GM12878 (cell line): ENCODE measurements around the gene GAMT. TPM values are rescaled to one million over a fixed set of nuclear protein-coding genes. Genes with fewer than 3 reads are reported as not detected.

Experiments used
- ESRRA ChIP-seq: IDR thresholded peaks from 2 replicates; pipeline ENCODE4 v1.6.1; 2012; ENCODE audit warnings: mild to moderate bottlenecking, low read length, improper control_type of control experiment
- ETV6 ChIP-seq, 2 experiments: fragments of 450-650 bp in 1 of 2; IDR thresholded peaks in 1 of 2; conservative IDR thresholded peaks in 1 of 2; 2 replicates each; pipeline ENCODE4 v1.6.1; 2014; ENCODE audit warnings: antibody characterized with exemption in 1 of 2, borderline replicate concordance in 1 of 2, low read depth in 1 of 2, mild to moderate bottlenecking in 1 of 2, moderate library complexity in 1 of 2
- IRF4 ChIP-seq: IDR thresholded peaks from 2 replicates; pipeline ENCODE4 v1.6.1; 2011; ENCODE audit warnings: low read depth, low read length
- PAX8 ChIP-seq: fragments of 450-650 bp; IDR thresholded peaks from 2 replicates; pipeline ENCODE4 v1.6.1; 2017; ENCODE audit warnings: mild to moderate bottlenecking, moderate library complexity
- RUNX3 ChIP-seq: IDR thresholded peaks from 2 replicates; pipeline ENCODE4 v1.6.1; 2012; ENCODE audit warnings: low read length, inconsistent platforms
- SREBF2 ChIP-seq: IDR thresholded peaks from 2 replicates; pipeline ENCODE4 v1.6.1; 2012; ENCODE audit warnings: mild to moderate bottlenecking, low read length
- TBL1XR1 ChIP-seq: IDR thresholded peaks from 2 replicates; pipeline ENCODE4 v1.6.1; 2012; ENCODE audit warnings: low read depth, low read length, improper control_type of control experiment
- YY1 ChIP-seq: IDR thresholded peaks from 2 replicates; pipeline ENCODE4 v1.6.1; 2011; ENCODE audit warnings: low read depth, mild to moderate bottlenecking, low read length
- ZNF207 ChIP-seq: fragments of 450-650 bp; IDR thresholded peaks from 2 replicates; pipeline ENCODE4 v1.6.1; 2014; ENCODE audit warnings: antibody characterized with exemption, mild to moderate bottlenecking, borderline replicate concordance
- ZNF217 ChIP-seq: fragments of 450-650 bp; IDR thresholded peaks from 2 replicates; pipeline ENCODE4 v1.6.1; 2017; ENCODE audit warnings: antibody characterized with exemption, mild to moderate bottlenecking
- polyA plus RNA-seq, 11 experiments: library from polyadenylated mRNA; depleted of rRNA in 4 of 11; unstranded in 6 of 11; stranded (reverse) in 5 of 11; fragments of >200 nt; fragmentation: Nextera tagmentation in 4 of 11; fragmentation: Illumina TruSeq in 1 of 11; extraction: Ambion mirVana in 4 of 11; extraction: Trizol in 1 of 11; gene quantifications; 1 replicate in 1 of 11; 2 replicates in 10 of 11; pipeline versions ENCODE4 v1.2.1 to v1.2.3, GENCODE V29; 2011 to 2016; ENCODE audit warnings: inconsistent platforms in 2 of 11, missing spikeins in 2 of 11, low read depth in 1 of 11
- total RNA-seq, 4 experiments: library from RNA; depleted of rRNA in 3 of 4; stranded (reverse); fragments of >200 nt in 3 of 4; fragmentation: Illumina TruSeq in 1 of 4; extraction: Trizol in 1 of 4; gene quantifications; 2 replicates each; pipeline versions ENCODE4 v1.2.1 to v1.2.3, GENCODE V29; 2013 to 2021
- TF ChIP-seq, protein P1 (sequence below): fragments of 450-650 bp; IDR thresholded peaks from 2 replicates; pipeline ENCODE4 v1.6.1; 2017; ENCODE audit warnings: mild to moderate bottlenecking, low read depth, inconsistent platforms; ENCODE audit not compliant: poor library complexity, severe bottlenecking
- TF ChIP-seq, protein P2 (sequence below): fragments of 450-650 bp; IDR thresholded peaks from 2 replicates; pipeline ENCODE4 v1.6.1; 2016; ENCODE audit warnings: mild to moderate bottlenecking, moderate library complexity, borderline replicate concordance
- TF ChIP-seq, protein P3 (sequence below): fragments of 450-650 bp; IDR thresholded peaks from 2 replicates; pipeline ENCODE4 v1.6.1; 2016; ENCODE audit warnings: mild to moderate bottlenecking
- TF ChIP-seq, protein P4 (sequence below): fragments of 450-650 bp; IDR thresholded peaks from 2 replicates; pipeline ENCODE4 v1.6.1; 2018; ENCODE audit warnings: mild to moderate bottlenecking, low read depth, moderate library complexity; ENCODE audit not compliant: partially characterized antibody
- TF ChIP-seq, protein P5 (sequence below): fragments of 450-650 bp; formaldehyde crosslinking; IDR thresholded peaks from 2 replicates; pipeline ENCODE4 v1.4.0; 2022; ENCODE audit warnings: mild to moderate bottlenecking, moderate library complexity

Gene GAMT
- total and polyA plus RNA-seq, 10 of the 15 experiments (the other 5 are each of a cell fraction or from before 2014, with no cell fraction given), result 1.6 to 131 (median 38.8) TPM

DNA sequence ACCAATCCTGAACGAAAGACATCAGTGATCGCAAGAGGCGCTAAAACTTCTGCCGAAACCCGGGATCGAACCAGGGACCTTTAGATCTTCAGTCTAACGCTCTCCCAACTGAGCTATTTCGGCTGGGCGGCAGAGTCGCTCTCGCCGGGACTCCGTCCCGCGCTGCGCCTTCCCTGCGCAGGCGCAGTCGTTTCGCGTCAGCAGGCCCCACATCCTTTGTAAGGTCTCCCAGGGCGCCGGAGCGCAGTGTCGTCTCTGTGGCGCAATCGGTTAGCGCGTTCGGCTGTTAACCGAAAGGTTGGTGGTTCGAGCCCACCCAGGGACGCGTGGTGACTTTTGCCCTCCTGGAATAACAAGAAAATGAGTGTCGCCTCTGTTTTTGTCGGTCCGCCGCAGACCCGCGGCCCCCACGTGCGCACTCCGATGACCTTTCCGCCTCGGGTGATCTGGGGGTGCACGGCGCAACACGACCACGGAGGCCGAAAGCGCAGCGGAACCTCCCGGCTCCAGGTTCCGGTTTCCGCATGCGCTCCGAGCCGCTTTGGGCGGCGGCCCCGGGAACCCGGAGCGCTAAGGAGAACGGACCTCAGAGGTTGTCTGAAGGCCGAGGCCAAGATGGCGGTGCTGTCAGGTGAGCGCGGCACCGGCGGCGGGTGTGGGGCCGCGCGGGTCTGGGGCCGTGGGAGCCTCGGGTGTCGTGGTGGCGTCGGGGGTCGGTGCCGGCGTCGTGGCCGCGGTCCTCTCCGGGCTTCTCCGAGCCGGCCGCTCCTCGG, 17.8 kb downstream of the GAMT start, which contains the start of gene NDUFS7 (continued):
- TF ChIP-seq, protein P1, sequence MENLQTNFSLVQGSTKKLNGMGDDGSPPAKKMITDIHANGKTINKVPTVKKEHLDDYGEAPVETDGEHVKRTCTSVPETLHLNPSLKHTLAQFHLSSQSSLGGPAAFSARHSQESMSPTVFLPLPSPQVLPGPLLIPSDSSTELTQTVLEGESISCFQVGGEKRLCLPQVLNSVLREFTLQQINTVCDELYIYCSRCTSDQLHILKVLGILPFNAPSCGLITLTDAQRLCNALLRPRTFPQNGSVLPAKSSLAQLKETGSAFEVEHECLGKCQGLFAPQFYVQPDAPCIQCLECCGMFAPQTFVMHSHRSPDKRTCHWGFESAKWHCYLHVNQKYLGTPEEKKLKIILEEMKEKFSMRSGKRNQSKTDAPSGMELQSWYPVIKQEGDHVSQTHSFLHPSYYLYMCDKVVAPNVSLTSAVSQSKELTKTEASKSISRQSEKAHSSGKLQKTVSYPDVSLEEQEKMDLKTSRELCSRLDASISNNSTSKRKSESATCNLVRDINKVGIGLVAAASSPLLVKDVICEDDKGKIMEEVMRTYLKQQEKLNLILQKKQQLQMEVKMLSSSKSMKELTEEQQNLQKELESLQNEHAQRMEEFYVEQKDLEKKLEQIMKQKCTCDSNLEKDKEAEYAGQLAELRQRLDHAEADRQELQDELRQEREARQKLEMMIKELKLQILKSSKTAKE, result peak; percentile 86
- TF ChIP-seq, protein P2, sequence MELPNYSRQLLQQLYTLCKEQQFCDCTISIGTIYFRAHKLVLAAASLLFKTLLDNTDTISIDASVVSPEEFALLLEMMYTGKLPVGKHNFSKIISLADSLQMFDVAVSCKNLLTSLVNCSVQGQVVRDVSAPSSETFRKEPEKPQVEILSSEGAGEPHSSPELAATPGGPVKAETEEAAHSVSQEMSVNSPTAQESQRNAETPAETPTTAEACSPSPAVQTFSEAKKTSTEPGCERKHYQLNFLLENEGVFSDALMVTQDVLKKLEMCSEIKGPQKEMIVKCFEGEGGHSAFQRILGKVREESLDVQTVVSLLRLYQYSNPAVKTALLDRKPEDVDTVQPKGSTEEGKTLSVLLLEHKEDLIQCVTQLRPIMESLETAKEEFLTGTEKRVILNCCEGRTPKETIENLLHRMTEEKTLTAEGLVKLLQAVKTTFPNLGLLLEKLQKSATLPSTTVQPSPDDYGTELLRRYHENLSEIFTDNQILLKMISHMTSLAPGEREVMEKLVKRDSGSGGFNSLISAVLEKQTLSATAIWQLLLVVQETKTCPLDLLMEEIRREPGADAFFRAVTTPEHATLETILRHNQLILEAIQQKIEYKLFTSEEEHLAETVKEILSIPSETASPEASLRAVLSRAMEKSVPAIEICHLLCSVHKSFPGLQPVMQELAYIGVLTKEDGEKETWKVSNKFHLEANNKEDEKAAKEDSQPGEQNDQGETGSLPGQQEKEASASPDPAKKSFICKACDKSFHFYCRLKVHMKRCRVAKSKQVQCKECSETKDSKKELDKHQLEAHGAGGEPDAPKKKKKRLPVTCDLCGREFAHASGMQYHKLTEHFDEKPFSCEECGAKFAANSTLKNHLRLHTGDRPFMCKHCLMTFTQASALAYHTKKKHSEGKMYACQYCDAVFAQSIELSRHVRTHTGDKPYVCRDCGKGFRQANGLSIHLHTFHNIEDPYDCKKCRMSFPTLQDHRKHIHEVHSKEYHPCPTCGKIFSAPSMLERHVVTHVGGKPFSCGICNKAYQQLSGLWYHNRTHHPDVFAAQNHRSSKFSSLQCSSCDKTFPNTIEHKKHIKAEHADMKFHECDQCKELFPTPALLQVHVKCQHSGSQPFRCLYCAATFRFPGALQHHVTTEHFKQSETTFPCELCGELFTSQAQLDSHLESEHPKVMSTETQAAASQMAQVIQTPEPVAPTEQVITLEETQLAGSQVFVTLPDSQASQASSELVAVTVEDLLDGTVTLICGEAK, result peak; percentile 98
- TF ChIP-seq ZNF207 (peak; percentile 100), ESRRA (peak; percentile 100), ZNF217 (peak; percentile 89; the same call in 1 of the 2 replicates), YY1 (peak; percentile 98), SREBF2 (peak; percentile 98), PAX8 (no peak), RUNX3 (peak; percentile 81), IRF4 (peak; percentile 55), ETV6 (conservative IDR thresholded peaks at IDR 0.05 in 1 of 2, IDR thresholded peaks at IDR 0.05 in 1 of 2; ENCODE audit: borderline replicate concordance in 1 of 2, low read depth in 1 of 2) (peak in 1 of 2 experiments; percentile 77; a peak in 2 of 4 replicates), TBL1XR1 (peak; percentile 94)
- TF ChIP-seq, protein P3, sequence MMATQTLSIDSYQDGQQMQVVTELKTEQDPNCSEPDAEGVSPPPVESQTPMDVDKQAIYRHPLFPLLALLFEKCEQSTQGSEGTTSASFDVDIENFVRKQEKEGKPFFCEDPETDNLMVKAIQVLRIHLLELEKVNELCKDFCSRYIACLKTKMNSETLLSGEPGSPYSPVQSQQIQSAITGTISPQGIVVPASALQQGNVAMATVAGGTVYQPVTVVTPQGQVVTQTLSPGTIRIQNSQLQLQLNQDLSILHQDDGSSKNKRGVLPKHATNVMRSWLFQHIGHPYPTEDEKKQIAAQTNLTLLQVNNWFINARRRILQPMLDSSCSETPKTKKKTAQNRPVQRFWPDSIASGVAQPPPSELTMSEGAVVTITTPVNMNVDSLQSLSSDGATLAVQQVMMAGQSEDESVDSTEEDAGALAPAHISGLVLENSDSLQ, result peak; percentile 50; the same call in 1 of the 2 replicates
- TF ChIP-seq, protein P4, sequence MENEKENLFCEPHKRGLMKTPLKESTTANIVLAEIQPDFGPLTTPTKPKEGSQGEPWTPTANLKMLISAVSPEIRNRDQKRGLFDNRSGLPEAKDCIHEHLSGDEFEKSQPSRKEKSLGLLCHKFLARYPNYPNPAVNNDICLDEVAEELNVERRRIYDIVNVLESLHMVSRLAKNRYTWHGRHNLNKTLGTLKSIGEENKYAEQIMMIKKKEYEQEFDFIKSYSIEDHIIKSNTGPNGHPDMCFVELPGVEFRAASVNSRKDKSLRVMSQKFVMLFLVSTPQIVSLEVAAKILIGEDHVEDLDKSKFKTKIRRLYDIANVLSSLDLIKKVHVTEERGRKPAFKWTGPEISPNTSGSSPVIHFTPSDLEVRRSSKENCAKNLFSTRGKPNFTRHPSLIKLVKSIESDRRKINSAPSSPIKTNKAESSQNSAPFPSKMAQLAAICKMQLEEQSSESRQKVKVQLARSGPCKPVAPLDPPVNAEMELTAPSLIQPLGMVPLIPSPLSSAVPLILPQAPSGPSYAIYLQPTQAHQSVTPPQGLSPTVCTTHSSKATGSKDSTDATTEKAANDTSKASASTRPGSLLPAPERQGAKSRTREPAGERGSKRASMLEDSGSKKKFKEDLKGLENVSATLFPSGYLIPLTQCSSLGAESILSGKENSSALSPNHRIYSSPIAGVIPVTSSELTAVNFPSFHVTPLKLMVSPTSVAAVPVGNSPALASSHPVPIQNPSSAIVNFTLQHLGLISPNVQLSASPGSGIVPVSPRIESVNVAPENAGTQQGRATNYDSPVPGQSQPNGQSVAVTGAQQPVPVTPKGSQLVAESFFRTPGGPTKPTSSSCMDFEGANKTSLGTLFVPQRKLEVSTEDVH, result peak; percentile 76
- TF ChIP-seq, protein P5, sequence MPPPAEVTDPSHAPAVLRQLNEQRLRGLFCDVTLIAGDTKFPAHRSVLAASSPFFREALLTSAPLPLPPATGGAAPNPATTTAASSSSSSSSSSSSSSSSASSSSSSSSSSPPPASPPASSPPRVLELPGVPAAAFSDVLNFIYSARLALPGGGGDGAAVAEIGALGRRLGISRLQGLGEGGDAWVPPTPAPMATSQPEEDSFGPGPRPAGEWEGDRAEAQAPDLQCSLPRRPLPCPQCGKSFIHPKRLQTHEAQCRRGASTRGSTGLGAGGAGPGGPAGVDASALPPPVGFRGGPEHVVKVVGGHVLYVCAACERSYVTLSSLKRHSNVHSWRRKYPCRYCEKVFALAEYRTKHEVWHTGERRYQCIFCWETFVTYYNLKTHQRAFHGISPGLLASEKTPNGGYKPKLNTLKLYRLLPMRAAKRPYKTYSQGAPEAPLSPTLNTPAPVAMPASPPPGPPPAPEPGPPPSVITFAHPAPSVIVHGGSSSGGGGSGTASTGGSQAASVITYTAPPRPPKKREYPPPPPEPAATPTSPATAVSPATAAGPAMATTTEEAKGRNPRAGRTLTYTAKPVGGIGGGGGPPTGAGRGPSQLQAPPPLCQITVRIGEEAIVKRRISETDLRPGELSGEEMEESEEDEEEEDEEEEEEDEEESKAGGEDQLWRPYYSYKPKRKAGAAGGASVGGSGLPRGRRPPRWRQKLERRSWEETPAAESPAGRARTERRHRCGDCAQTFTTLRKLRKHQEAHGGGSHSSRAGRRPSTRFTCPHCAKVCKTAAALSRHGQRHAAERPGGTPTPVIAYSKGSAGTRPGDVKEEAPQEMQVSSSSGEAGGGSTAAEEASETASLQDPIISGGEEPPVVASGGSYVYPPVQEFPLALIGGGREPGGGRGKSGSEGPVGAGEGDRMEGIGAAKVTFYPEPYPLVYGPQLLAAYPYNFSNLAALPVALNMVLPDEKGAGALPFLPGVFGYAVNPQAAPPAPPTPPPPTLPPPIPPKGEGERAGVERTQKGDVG (CRISPR knock-in tag), result peak; percentile 60; the same call in 1 of the 2 replicates
